GM18951 (cell line): ENCODE measurements around the gene ELMO1.

Experiments used
- POLR2A ChIP-seq: IDR thresholded peaks from 4 replicates; pipeline ENCODE4 v1.6.1; 2011; ENCODE audit warnings: mild to moderate bottlenecking; ENCODE audit not compliant: insufficient read length, insufficient read depth; ENCODE audit errors: extremely low read depth
- in situ Hi-C: fragments of 300-500 bp; cut with MboI; formaldehyde crosslinking; loops from one replicate; pipeline ENCODE4 v1.12.0; 2022; ENCODE audit warnings: low sequenced_read_pairs, mixed read lengths, inconsistent platforms; ENCODE audit not compliant: unreplicated experiment

ELMO1 gene

GRCh38 chr7:37212051-37212450 is 236.6 kb downstream of the ELMO1 start:
- in situ Hi-C loops = no loop called here
- TF ChIP-seq POLR2A = no peak

GRCh38 chr7:37211097-37211880 is 237.4 kb downstream of the ELMO1 start:
- no peak for TF ChIP-seq POLR2A

GRCh38 chr7:37209195-37209594 is 239.5 kb downstream of the ELMO1 start:
- in situ Hi-C loops = loop anchor here (10.0 kb wide), 1 partner anchor 724 kb away; no protein-coding TSS in a partner anchor
- no peak for TF ChIP-seq POLR2A

More at GRCh38 chr7:37211097-37211880, 237.4 kb downstream of the ELMO1 start:
- in situ Hi-C loops = no loop called here

GRCh38 chr7:37208528-37208927 is 240.1 kb downstream of the ELMO1 start:
- no peak for TF ChIP-seq POLR2A
- in situ Hi-C loops = loop anchor here (10.0 kb wide), 1 partner anchor 724 kb away; no protein-coding TSS in a partner anchor

- no peak for TF ChIP-seq POLR2A
- in situ Hi-C loops = loop anchor here (10.0 kb wide), 1 partner anchor 721 kb away; no protein-coding TSS in a partner anchor
Observed at GRCh38 chr7:37206192-37206591, 242.5 kb downstream of the ELMO1 start.

GRCh38 chr7:37205451-37205850 is 243.2 kb downstream of the ELMO1 start:
- TF ChIP-seq POLR2A = no peak
- in situ Hi-C loops = loop anchor here (10.0 kb wide), 1 partner anchor 721 kb away; no protein-coding TSS in a partner anchor

GRCh38 chr7:37201876-37202198 is 246.8 kb downstream of the ELMO1 start:
- in situ Hi-C loops = loop anchor here (10.0 kb wide), 1 partner anchor 717 kb away; no protein-coding TSS in a partner anchor
- TF ChIP-seq POLR2A = no peak

GRCh38 chr7:37201003-37201875 is 247.4 kb downstream of the ELMO1 start:
- in situ Hi-C loops = loop anchor here (10.0 kb wide), 1 partner anchor 716 kb away; no protein-coding TSS in a partner anchor

GRCh38 chr7:37198906-37199485 is 249.7 kb downstream of the ELMO1 start:
- no peak for TF ChIP-seq POLR2A
- in situ Hi-C loops = loop anchor here (25.0 kb wide), 1 partner anchor 212 kb away; no protein-coding TSS in a partner anchor

More at GRCh38 chr7:37201003-37201875, 247.4 kb downstream of the ELMO1 start:
- TF ChIP-seq POLR2A = no peak

GRCh38 chr7:37198041-37198905 is 250.4 kb downstream of the ELMO1 start:
- TF ChIP-seq POLR2A = no peak
- in situ Hi-C loops = loop anchor here (25.0 kb wide), 1 partner anchor 211 kb away; no protein-coding TSS in a partner anchor

- no peak for TF ChIP-seq POLR2A
- in situ Hi-C loops = loop anchor here (25.0 kb wide), 1 partner anchor 210 kb away; no protein-coding TSS in a partner anchor
Observed at GRCh38 chr7:37197108-37197507, 251.6 kb downstream of the ELMO1 start.

- TF ChIP-seq POLR2A = no peak
- in situ Hi-C loops = loop anchor here (25.0 kb wide), 1 partner anchor 209 kb away; no protein-coding TSS in a partner anchor
Observed at GRCh38 chr7:37196676-37197075, 252.0 kb downstream of the ELMO1 start.
